NOMO-1 (cell line): ENCODE measurements around the gene CHAMP1.

Experiments used
- DNase-seq, 2 experiments: peaks; one replicate each; lab custom pipeline; 2025; ENCODE audit not compliant: unreplicated experiment in 2 of 2; lab: John Stamatoyannopoulos, UW

CHAMP1 gene

GRCh38 chr13:114314074-114314912 is at the start of gene CHAMP1:
CHAMP1 (plus strand) TSS chr13:114314503; CDS start chr13:114323843, 9,340 bp downstream.
- DNase-seq: peak; percentile 92 to 98

GRCh38 chr13:114264886-114265611 is 49.3 kb upstream of the CHAMP1 start:
- DNase-seq: no peak

- DNase-seq: no peak
Measured at GRCh38 chr13:114266241-114266640, 48.1 kb upstream of the CHAMP1 start.

- no peak for DNase-seq
Measured at GRCh38 chr13:114268344-114269280, 45.7 kb upstream of the CHAMP1 start.

GRCh38 chr13:114269281-114269770 is 45.0 kb upstream of the CHAMP1 start:
- DNase-seq: no peak

GRCh38 chr13:114272977-114273376 is 41.3 kb upstream of the CHAMP1 start:
- DNase-seq: no peak

- no peak for DNase-seq
Measured at GRCh38 chr13:114275304-114275703, 39.0 kb upstream of the CHAMP1 start.

- DNase-seq: no peak
Measured at GRCh38 chr13:114279146-114279545, 35.2 kb upstream of the CHAMP1 start.

- DNase-seq: no peak
Measured at GRCh38 chr13:114279758-114280355, 34.4 kb upstream of the CHAMP1 start.

GRCh38 chr13:114281351-114282040 is 32.8 kb upstream of the CHAMP1 start, which contains the start of gene UPF3A:
UPF3A (plus strand) TSS chr13:114281601; CDS start chr13:114281640, 39 bp downstream.
- peak; percentile 69 to 77 for DNase-seq

- peak; percentile 69 to 71 for DNase-seq
Measured at GRCh38 chr13:114282041-114282670, 32.1 kb upstream of the CHAMP1 start.

GRCh38 chr13:114283576-114283975 is 30.7 kb upstream of the CHAMP1 start:
- DNase-seq: no peak

- no peak for DNase-seq
Measured at GRCh38 chr13:114284680-114285079, 29.6 kb upstream of the CHAMP1 start.

- no peak for DNase-seq
Measured at GRCh38 chr13:114285166-114285808, 29.0 kb upstream of the CHAMP1 start.

- DNase-seq: no peak
Measured at GRCh38 chr13:114286808-114287207, 27.5 kb upstream of the CHAMP1 start.

GRCh38 chr13:114288157-114288591 is 26.1 kb upstream of the CHAMP1 start:
- no peak for DNase-seq

- DNase-seq: no peak
Measured at GRCh38 chr13:114296448-114296847, 17.9 kb upstream of the CHAMP1 start.

GRCh38 chr13:114296902-114297301 is 17.4 kb upstream of the CHAMP1 start:
- no peak for DNase-seq

GRCh38 chr13:114298866-114299265 is 15.4 kb upstream of the CHAMP1 start:
- no peak for DNase-seq
